NCI-H82 (cell line): ENCODE measurements around the gene CXCL17.

Source experiments
- DNase-seq: peaks from one replicate; lab custom pipeline; 2025; lab: John Stamatoyannopoulos, UW

The CXCL17 gene

GRCh38 chr19:42397263-42398166 lies 45.2 kb downstream of the CXCL17 start:
- no peak for DNase-seq

GRCh38 chr19:42396381-42397262 lies 46.1 kb downstream of the CXCL17 start:
- peak; percentile 100 for DNase-seq

- no peak for DNase-seq
These were observed 48.0 kb downstream of the CXCL17 start for GRCh38 chr19:42394751-42395150.

GRCh38 chr19:42392165-42392564 lies 50.6 kb downstream of the CXCL17 start:
- no peak for DNase-seq

- DNase-seq = no peak
These were observed 52.8 kb downstream of the CXCL17 start, which contains the start of gene CNFN for GRCh38 chr19:42389899-42390298. Gene CNFN (minus strand): TSS chr19:42390297. CDS start chr19:42389037, 1,260 bp downstream.

GRCh38 chr19:42388851-42389489 lies 53.8 kb downstream of the CXCL17 start:
- no peak for DNase-seq

GRCh38 chr19:42386974-42387707 lies 55.6 kb downstream of the CXCL17 start:
- peak; percentile 89 for DNase-seq

- no peak for DNase-seq
These were observed 62.6 kb downstream of the CXCL17 start for GRCh38 chr19:42380155-42380554.
